ENCODE data around the gene MYOG. TPM values are rescaled to one million over a fixed set of nuclear protein-coding genes. Genes with fewer than 3 reads are reported as not detected.

The MYOG gene
- total RNA-seq, 1 experiment from 2014 or later: not detected

DNA sequence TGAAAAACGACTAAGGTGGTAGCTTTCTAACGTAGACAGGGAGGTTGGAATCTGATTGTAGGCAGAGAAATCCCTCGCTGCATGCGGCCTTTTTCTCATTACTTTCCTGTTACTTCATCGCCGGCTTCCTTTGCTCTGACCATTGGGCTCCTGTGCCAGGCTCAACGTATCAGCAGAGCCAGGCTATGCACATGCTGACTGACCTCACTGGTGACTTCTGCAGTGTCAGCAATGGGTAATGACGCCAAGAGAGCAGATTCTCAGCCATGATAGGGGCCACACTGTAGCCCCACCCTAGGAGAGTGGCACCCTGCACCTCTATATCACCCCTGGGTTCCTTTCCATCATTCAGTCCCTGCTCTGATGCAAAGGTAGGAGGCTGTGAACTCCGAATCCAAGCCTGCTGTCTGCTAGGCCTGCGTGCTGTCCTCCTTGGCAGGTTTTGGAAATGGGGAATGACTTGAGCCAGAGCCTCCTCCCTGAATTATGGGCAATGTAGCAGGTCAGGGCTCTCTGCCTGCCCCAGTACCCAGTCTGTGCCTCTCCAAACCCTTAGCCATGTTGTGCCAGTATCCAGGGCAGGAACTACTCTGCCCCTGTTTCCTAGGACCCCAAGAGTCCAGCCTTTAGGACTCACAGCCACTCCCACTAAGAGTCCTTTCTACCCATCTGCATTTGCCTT lies 48.2 kb downstream of the MYOG start:
- WGBS (ENCODE audit: extremely low coverage, insufficient read length, low lambda C conversion rate): no CpG with 5 or more reads among the region's 10 CpGs

More for the DNA sequence above, 48.2 kb downstream of the MYOG start:
- Mint-ChIP-seq H3K4me1 (peaks cover 24 to 32% of the 10 kb centered on the region in 2 experiments), H3K36me3 (ENCODE audit: insufficient read depth in 1 of 3, low read depth in 3 of 3) (peaks cover 1 to 11% (median 2%) of the 10 kb centered on the region in 3 experiments; a peak in 4 of 7 replicates), H3K27me3 (ENCODE audit: low read depth) (peaks cover 3% of the 10 kb centered on the region), H3K9me3 (no peaks in the 10 kb centered on the region), H3K27ac (no peak overlapping the region; a peak in 1 of 7 replicates), H3K4me3 (no peak overlapping the region)
- Histone ChIP-seq H3K9me3 (ENCODE audit: control insufficient read depth, low read depth, low read length) (no peaks in the 10 kb centered on the region), H3K14ac (ENCODE audit: insufficient read depth, low read length) (no peak overlapping the region), H3K23me2 (ENCODE audit: insufficient read length, low read depth, low read length, poor library complexity, severe bottlenecking) (no peaks in the 10 kb centered on the region), H2BK12ac (ENCODE audit: insufficient read length, low read depth, low read length) (no peak overlapping the region), H2AFZ (ENCODE audit: low read length) (no peak overlapping the region), H3K9ac (ENCODE audit: extremely low read depth, insufficient read length, low read length) (no peak overlapping the region), H3K79me2 (ENCODE audit: insufficient read depth, low read length) (no peaks in the 10 kb centered on the region), H3K27ac (ENCODE audit: insufficient read length, low read depth, low read length) (no peak overlapping the region), H2BK15ac (ENCODE audit: low read depth, low read length) (no peak overlapping the region), H3K23ac (ENCODE audit: insufficient read length, low read depth, low read length) (no peak overlapping the region), H3K18ac (ENCODE audit: insufficient read length, low read depth, low read length) (no peak overlapping the region), H4K20me1 (ENCODE audit: control insufficient read depth, insufficient read depth, insufficient read length) (no peaks in the 10 kb centered on the region), H2BK20ac (ENCODE audit: low read depth, low read length, poor library complexity, severe bottlenecking) (no peak overlapping the region), H4K8ac (replicated peaks; ENCODE audit: insufficient read length, low read depth, low read length) (no peak overlapping the region), H4K5ac (ENCODE audit: insufficient read length, low read depth, low read length) (no peak overlapping the region), H2BK120ac (ENCODE audit: low read depth, low read length, poor library complexity, severe bottlenecking) (no peak overlapping the region), H3K4me2 (ENCODE audit: insufficient read depth, insufficient read length, low read length) (no peak overlapping the region), H3K27me3 (ENCODE audit: insufficient read depth, low read length) (no peaks in the 10 kb centered on the region), H3T11ph (ENCODE audit: low read length) (no peak overlapping the region), H3K4ac (ENCODE audit: low read depth, low read length) (no peak overlapping the region), H3K79me1 (ENCODE audit: insufficient read depth, low read depth, low read length, poor library complexity, severe bottlenecking) (no peaks in the 10 kb centered on the region), H3K56ac (ENCODE audit: insufficient read length, low read depth, low read length) (no peak overlapping the region), H3K4me1 (ENCODE audit: insufficient read depth, low read length) (peaks cover 7% of the 10 kb centered on the region; the same call in 1 of the 2 replicates), H2BK5ac (ENCODE audit: insufficient read length, low read length) (no peak overlapping the region), H4K91ac (ENCODE audit: insufficient read length, low read depth, low read length) (no peak overlapping the region), H2AK5ac (ENCODE audit: insufficient read length, low read length) (no peak overlapping the region)
- TF ChIP-seq, protein P1, sequence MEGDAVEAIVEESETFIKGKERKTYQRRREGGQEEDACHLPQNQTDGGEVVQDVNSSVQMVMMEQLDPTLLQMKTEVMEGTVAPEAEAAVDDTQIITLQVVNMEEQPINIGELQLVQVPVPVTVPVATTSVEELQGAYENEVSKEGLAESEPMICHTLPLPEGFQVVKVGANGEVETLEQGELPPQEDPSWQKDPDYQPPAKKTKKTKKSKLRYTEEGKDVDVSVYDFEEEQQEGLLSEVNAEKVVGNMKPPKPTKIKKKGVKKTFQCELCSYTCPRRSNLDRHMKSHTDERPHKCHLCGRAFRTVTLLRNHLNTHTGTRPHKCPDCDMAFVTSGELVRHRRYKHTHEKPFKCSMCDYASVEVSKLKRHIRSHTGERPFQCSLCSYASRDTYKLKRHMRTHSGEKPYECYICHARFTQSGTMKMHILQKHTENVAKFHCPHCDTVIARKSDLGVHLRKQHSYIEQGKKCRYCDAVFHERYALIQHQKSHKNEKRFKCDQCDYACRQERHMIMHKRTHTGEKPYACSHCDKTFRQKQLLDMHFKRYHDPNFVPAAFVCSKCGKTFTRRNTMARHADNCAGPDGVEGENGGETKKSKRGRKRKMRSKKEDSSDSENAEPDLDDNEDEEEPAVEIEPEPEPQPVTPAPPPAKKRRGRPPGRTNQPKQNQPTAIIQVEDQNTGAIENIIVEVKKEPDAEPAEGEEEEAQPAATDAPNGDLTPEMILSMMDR (conservative IDR thresholded peaks at IDR 0.05): no peak
- DNase-seq: peak; percentile 19
